HG03354 (cell line): ENCODE data around the gene MARS1.
A peak's percentile ranks its signal among the peaks of the same experiment; 100 is the strongest.

ENCODE experiments used
- ATAC-seq: cut with Tn5 transposase; IDR thresholded peaks from one replicate; pipeline ENCODE4 v1.9.1; 2021; ENCODE audit warnings: mild to moderate bottlenecking; ENCODE audit not compliant: unreplicated experiment, poor library complexity, severe bottlenecking

The MARS1 gene

GRCh38 chr12:57470970-57471656 is 16.8 kb upstream of the MARS1 start:
- no peak for ATAC-seq

DNA sequence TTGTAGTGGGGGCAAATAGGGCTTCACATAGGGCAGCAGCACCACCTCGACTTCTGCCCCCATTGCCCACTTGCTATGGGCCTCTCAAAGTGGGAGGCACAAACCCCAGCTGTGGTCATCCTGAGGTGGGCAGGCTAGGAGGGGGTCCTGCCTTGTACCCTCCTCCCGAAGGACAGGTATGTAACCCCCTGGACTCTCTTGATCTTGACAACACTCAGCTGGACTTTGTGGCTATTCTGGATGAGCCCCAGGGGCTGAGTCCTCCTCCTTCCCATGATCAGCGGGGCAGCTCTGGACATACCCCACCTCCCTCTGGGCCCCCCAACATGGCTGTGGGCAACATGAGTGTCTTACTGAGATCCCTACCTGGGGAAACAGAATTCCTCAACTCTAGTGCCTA is 16.2 kb upstream of the MARS1 start:
- no peak for ATAC-seq

GRCh38 chr12:57472391-57472790 is 15.5 kb upstream of the MARS1 start:
- ATAC-seq, result no peak

- no peak for ATAC-seq
Observed at GRCh38 chr12:57473392-57473791, 14.5 kb upstream of the MARS1 start.

- ATAC-seq, result no peak
Observed at GRCh38 chr12:57473886-57474285, 14.0 kb upstream of the MARS1 start.

DNA sequence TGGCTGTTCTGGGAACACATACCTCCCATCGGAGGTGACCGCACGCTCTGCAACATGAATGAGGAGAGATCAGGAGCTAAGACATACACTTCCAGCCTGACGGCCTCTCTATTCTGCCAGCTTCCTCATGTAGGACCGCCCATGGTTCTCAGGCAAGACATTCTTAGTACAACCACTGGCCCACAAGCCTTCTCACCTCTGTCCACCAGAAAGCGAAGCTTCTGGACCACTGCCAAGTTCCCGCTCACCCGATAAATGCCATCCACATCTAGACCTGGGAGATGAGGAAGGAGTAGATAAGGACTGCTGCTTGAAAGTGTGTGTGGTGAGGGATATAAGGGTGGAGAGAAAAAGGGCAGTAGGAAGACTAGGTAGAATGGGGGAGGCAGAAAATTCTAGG is 13.4 kb upstream of the MARS1 start:
- ATAC-seq, result no peak

GRCh38 chr12:57474862-57475261 is 13.0 kb upstream of the MARS1 start:
- no peak for ATAC-seq

- ATAC-seq, result peak; percentile 13
Observed at GRCh38 chr12:57475271-57476161, 12.4 kb upstream of the MARS1 start.

DNA sequence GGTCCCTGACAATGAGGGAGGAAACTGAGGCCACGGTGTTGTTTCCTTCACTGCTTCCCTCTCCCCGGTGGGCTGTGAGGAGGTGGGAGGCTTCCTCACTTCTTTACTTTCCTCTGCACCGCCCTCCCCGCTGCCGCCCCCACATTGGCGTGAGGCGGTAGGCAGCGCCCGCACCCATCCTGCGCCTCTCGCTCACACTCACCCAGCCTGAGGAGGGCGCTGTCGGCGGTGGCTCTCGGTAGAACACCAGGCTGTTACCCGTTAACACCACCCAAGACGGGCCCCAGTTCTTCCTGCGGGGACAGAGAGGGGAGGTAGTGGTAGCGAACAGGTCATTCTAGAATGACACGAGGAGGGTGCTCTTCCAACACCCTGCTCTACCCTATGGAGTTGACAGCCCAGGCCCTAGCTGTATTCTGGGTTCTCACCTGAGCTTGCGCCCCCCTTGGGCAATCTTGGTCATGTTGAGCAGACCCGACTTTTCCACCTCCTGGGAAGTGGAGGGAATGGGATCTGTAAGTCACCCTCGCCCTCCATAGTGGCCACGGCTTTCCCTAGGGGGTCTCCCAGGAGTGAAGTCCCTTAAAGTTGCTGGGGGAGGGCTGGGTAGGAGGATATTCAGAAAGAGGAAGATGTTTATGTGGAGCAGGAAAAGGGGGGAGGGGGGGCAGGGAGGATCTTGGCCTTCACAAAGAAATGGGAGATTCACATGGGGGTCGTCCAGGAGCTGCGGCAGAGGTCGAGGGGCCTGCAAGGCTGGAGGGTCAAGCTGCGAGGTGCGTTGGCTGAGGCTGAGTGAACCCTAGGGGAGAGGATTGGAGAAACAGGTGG is 11.5 kb upstream of the MARS1 start:
- peak; percentile 42 for ATAC-seq

DNA sequence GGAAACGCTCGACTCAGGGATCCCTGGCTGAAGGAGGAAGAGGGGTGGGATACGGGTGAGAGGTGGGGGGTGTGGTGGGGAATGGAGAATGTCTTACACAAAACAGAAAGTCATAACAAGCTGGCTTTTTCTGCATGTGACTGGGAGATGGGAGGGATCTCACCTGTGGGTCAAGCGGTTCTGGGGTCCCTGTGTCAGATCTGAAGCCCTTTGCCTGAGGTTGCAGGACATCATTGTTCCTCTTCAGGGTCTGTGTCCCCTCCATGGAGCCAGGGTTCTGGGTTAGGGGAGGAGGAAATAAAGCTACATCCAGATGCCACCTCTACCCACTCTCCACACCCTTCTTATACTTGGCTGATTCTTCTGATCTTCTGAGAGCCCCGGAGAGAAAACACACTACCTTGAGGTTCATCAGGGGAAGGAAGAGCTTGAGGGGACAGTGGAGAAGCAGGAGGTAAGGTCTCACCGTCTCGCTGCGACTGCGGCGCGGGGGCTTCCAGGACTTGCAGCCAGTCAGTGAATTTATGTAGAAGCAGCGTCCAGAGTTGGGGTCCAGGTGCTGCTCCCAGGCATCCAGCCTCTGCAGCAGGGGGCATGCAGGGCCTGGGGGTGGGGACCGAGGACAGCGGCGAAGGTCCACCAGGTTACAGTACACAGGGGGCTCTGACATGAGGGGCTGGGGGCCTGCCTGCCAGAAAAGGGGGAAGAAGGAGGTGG is 10.7 kb upstream of the MARS1 start:
- ATAC-seq, result no peak

DNA sequence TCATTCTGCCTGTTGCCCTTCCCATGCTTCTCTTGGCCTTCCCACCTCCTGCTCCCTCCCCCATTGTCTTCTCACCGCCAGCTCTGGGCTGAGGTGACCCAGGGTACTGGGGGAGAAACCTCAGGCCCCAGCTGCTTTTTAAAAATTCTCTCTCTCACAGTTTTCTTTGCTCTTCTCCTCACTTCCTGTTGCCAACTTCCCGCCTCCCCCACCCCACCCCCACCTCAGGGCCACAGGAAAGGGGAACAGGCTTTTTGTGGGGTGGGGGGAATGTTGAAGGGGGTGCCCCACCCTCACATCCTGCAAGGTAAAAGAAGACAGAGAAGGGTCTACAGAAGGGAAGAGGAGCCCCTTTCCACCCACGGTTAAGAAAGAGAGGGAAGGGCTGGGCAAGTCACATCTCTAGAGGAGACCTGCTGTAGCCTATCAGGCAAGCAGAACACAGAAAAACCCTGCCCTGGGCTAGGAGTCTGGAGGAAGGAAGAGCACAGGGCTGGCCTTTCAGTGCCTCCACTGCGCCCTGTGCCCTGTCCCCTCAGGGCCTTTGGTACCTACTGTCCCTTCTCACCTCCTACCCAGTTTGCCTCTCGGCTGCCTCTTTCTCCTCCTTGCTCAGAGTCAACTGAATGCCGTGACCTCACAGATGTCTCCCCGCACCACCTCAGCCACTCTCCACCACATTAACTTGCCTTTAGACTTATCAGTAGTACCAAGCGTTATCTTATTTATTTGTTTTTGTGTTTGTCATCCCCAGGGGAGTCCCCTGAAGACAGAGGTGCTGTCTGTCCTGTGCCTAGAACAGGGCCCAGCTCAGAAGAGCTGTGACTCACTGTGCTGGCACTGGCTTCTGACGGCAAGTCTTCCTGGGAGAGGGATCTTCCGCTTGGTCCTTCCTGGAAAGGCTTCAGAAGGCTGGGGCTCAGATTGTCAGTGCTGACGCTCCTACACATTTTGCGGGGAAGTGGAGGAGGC is 9.9 kb upstream of the MARS1 start:
- ATAC-seq, result peak; percentile 38

GRCh38 chr12:57479043-57479375 is 8.9 kb upstream of the MARS1 start:
- no peak for ATAC-seq

DNA sequence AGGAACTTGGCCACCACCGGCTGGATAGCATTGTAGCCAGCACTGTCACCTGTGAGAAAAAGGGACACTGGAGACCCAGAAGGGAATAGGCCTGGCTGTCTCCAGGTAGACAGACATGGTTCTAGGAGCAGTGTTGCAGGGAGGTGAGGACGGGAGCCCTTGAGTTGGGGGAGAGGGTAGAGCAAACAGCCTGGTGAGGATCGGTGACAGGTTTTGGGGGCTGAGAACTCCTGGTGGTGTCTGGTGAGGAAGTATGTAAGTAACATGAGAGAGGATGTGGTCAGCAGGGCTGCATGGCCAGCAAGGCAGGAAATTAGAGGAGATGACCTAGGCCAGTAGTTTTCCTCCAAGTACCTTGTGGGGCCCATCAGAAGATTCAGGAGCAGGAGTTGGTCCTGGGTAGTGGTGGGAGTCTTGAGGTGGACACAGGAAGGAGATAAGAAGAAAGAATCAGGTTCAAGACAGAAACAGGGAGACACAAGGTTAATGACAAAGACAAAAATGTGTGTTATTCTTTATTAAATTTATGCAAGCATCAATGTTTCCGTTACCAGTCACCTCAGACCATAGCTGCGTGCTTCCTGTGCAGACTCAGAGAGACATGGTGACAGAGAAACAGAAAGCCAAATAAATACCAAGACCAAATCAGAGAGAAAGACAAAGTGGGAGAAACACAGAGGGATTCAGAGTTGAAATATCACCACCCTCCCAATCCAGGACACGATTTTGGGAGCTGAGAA is 8.3 kb upstream of the MARS1 start, which contains the start of gene ARHGAP9:
Gene ARHGAP9 (minus strand): TSS at position 491 of the 740 bp plus-strand sequence. CDS start 460 bp downstream, at position 31.
- ATAC-seq, result peak; percentile 57

DNA sequence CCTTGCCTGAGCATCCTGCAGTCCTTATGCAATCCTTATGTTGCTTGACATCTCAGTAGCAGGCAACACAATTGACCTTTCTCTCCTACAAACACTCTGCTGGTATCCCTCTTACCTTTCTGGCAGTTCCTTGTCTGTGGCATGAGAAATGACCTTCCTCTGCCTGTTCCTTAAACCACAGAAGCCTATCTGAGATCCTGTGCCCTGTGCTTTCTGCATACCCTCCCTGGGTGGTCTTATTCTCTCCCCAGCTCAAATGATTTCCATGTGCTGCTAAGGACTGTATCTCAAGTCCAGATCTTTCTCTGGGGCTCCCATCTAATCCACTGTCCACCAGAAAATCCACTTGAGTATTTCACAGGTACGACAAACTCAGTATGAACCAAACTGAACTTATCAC is 6.2 kb upstream of the MARS1 start:
- no peak for ATAC-seq

DNA sequence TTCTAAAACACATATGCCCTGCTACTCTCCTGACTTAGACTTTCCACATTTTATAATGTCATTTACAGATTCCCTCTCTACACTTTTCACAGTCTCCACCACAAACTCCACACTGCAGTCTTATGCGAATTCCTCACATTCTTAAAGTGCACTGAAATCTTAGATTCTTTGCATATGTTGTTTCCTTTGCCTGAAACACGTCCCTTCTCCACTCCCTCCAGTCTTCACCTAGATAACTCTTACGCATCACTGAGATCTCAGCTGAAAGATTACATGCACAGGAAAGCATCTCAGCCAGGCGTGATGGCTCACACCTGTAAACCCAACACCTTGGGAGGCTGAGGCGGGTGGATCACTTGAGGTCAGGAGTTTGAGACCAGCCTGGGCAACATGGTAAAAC is 4.4 kb upstream of the MARS1 start:
- ATAC-seq, result no peak

DNA sequence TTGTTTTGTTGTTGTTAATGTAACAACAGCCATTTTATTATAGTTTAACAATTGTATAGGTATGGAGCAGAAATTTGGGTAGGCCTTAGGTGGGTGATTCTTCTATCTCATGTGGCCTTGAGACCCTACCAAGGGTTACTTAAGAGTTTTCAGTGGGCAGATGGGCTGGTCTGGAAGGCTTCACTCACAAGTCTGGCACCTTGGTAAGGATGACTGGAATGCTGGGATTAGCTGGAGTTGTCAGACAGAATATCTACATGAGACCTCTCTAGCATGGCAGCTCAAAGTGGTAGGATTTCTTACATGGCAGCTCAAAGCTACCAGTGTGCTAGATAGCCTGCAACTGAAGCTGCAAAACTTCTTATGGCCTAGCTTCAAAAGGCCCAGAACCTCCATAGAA is 2.2 kb upstream of the MARS1 start:
- no peak for ATAC-seq

- no peak for ATAC-seq
Observed at GRCh38 chr12:57487055-57487596, 742 bp upstream of the MARS1 start.
